ENCODE data around the gene DAAM1. TPM values are rescaled to one million over a fixed set of nuclear protein-coding genes. Genes with fewer than 3 reads are reported as not detected.

The DAAM1 gene
- total and polyA plus RNA-seq, 9 donors: 25.2 to 46.7 (median 37.5) TPM

- WGBS (ENCODE audit: insufficient coverage): no CpG with 5 or more reads among the region's 1 CpG
These were observed 118.3 kb downstream of the DAAM1 start for GRCh38 chr14:59306775-59307174.

GRCh38 chr14:59308086-59308485 is 119.6 kb downstream of the DAAM1 start:
- H3K4me1 ChIP-seq (ENCODE audit: control insufficient read depth, insufficient read depth, low read length): peaks cover 8% of the 10 kb centered on the region
- no peak overlapping the region for H3K27ac ChIP-seq (ENCODE audit: low read length)

More at GRCh38 chr14:59306775-59307174, 118.3 kb downstream of the DAAM1 start:
- no peak for DNase-seq
- H3K4me1 ChIP-seq (ENCODE audit: control insufficient read depth, insufficient read depth, low read length): peaks cover 6% of the 10 kb centered on the region
- no peaks in the 10 kb centered on the region for H3K27me3 ChIP-seq (ENCODE audit: control insufficient read depth, insufficient read depth, low read length)
- H3K9me3 ChIP-seq (replicated peaks; ENCODE audit: control insufficient read depth, low read depth, low read length): no peaks in the 10 kb centered on the region
- no peaks in the 10 kb centered on the region for H3K36me3 ChIP-seq (ENCODE audit: control insufficient read depth, insufficient read depth, low read length)
- H3K4me3 ChIP-seq (ENCODE audit: low read length): no peak overlapping the region
- H3K27ac ChIP-seq (ENCODE audit: low read length): no peak overlapping the region

GRCh38 chr14:59308673-59309072 is 120.2 kb downstream of the DAAM1 start:
- no peak overlapping the region for H3K27ac ChIP-seq (ENCODE audit: low read length)
- no peak overlapping the region for H3K4me3 ChIP-seq (ENCODE audit: low read length)

More at GRCh38 chr14:59308086-59308485, 119.6 kb downstream of the DAAM1 start:
- no peak for DNase-seq
- Histone ChIP-seq H3K36me3 (ENCODE audit: control insufficient read depth, insufficient read depth, low read length) (no peaks in the 10 kb centered on the region), H3K27me3 (ENCODE audit: control insufficient read depth, insufficient read depth, low read length) (no peaks in the 10 kb centered on the region), H3K4me3 (ENCODE audit: low read length) (no peak overlapping the region), H3K9me3 (replicated peaks; ENCODE audit: control insufficient read depth, low read depth, low read length) (no peaks in the 10 kb centered on the region)

GRCh38 chr14:59309291-59309900 is 120.9 kb downstream of the DAAM1 start:
- no peak for DNase-seq
- H3K36me3 ChIP-seq (ENCODE audit: control insufficient read depth, insufficient read depth, low read length): no peaks in the 10 kb centered on the region
- H3K4me1 ChIP-seq (ENCODE audit: control insufficient read depth, insufficient read depth, low read length): peaks cover 8% of the 10 kb centered on the region
- no peaks in the 10 kb centered on the region for H3K9me3 ChIP-seq (replicated peaks; ENCODE audit: control insufficient read depth, low read depth, low read length)
- no peak overlapping the region for H3K4me3 ChIP-seq (ENCODE audit: low read length)
- H3K27ac ChIP-seq (ENCODE audit: low read length): no peak overlapping the region
- 72% methylated on average over 4 of the region's 7 CpGs for WGBS (ENCODE audit: insufficient coverage)
- H3K27me3 ChIP-seq (ENCODE audit: control insufficient read depth, insufficient read depth, low read length): no peaks in the 10 kb centered on the region

More at GRCh38 chr14:59308673-59309072, 120.2 kb downstream of the DAAM1 start:
- 57% methylated on average over 1 of the region's 1 CpG for WGBS (ENCODE audit: insufficient coverage)
- peaks cover 8% of the 10 kb centered on the region for H3K4me1 ChIP-seq (ENCODE audit: control insufficient read depth, insufficient read depth, low read length)
- no peaks in the 10 kb centered on the region for H3K36me3 ChIP-seq (ENCODE audit: control insufficient read depth, insufficient read depth, low read length)
- no peaks in the 10 kb centered on the region for H3K9me3 ChIP-seq (replicated peaks; ENCODE audit: control insufficient read depth, low read depth, low read length)
- H3K27me3 ChIP-seq (ENCODE audit: control insufficient read depth, insufficient read depth, low read length): no peaks in the 10 kb centered on the region
- no peak for DNase-seq

GRCh38 chr14:59310633-59311032 is 122.2 kb downstream of the DAAM1 start:
- Histone ChIP-seq H3K4me1 (ENCODE audit: control insufficient read depth, insufficient read depth, low read length) (peaks cover 6% of the 10 kb centered on the region), H3K27me3 (ENCODE audit: control insufficient read depth, insufficient read depth, low read length) (no peaks in the 10 kb centered on the region), H3K36me3 (ENCODE audit: control insufficient read depth, insufficient read depth, low read length) (no peaks in the 10 kb centered on the region), H3K9me3 (replicated peaks; ENCODE audit: control insufficient read depth, low read depth, low read length) (no peaks in the 10 kb centered on the region), H3K27ac (ENCODE audit: low read length) (no peak overlapping the region), H3K4me3 (ENCODE audit: low read length) (no peak overlapping the region)
- WGBS (ENCODE audit: insufficient coverage): no CpG with 5 or more reads among the region's 3 CpGs
- no peak for DNase-seq

- H3K4me1 ChIP-seq (ENCODE audit: control insufficient read depth, insufficient read depth, low read length): peaks cover 6% of the 10 kb centered on the region
- no peak overlapping the region for H3K4me3 ChIP-seq (ENCODE audit: low read length)
- H3K36me3 ChIP-seq (ENCODE audit: control insufficient read depth, insufficient read depth, low read length): no peaks in the 10 kb centered on the region
- H3K9me3 ChIP-seq (replicated peaks; ENCODE audit: control insufficient read depth, low read depth, low read length): no peaks in the 10 kb centered on the region
- WGBS (ENCODE audit: insufficient coverage): no CpG with 5 or more reads among the region's 3 CpGs
- no peak overlapping the region for H3K27ac ChIP-seq (ENCODE audit: low read length)
- no peak for DNase-seq
- H3K27me3 ChIP-seq (ENCODE audit: control insufficient read depth, insufficient read depth, low read length): no peaks in the 10 kb centered on the region
These were observed 123.3 kb downstream of the DAAM1 start for GRCh38 chr14:59311723-59312122.

GRCh38 chr14:59313144-59313651 is 124.7 kb downstream of the DAAM1 start:
- Histone ChIP-seq H3K27ac (ENCODE audit: low read length) (peak overlapping the region; percentile 39), H3K4me3 (ENCODE audit: low read length) (no peak overlapping the region), H3K36me3 (ENCODE audit: control insufficient read depth, insufficient read depth, low read length) (no peaks in the 10 kb centered on the region), H3K27me3 (ENCODE audit: control insufficient read depth, insufficient read depth, low read length) (no peaks in the 10 kb centered on the region), H3K4me1 (ENCODE audit: control insufficient read depth, insufficient read depth, low read length) (peaks cover 13% of the 10 kb centered on the region), H3K9me3 (replicated peaks; ENCODE audit: control insufficient read depth, low read depth, low read length) (no peaks in the 10 kb centered on the region)
- no CpG with 5 or more reads among the region's 3 CpGs for WGBS (ENCODE audit: insufficient coverage)
- DNase-seq: peak; percentile 71

GRCh38 chr14:59313658-59314608 is 125.5 kb downstream of the DAAM1 start:
- H3K36me3 ChIP-seq (ENCODE audit: control insufficient read depth, insufficient read depth, low read length): no peaks in the 10 kb centered on the region
- no peak for DNase-seq
- no peak overlapping the region for H3K4me3 ChIP-seq (ENCODE audit: low read length)
- H3K27me3 ChIP-seq (ENCODE audit: control insufficient read depth, insufficient read depth, low read length): no peaks in the 10 kb centered on the region
- WGBS (ENCODE audit: insufficient coverage): 100% methylated on average over 1 of the region's 3 CpGs
- no peaks in the 10 kb centered on the region for H3K9me3 ChIP-seq (replicated peaks; ENCODE audit: control insufficient read depth, low read depth, low read length)
- H3K27ac ChIP-seq (ENCODE audit: low read length): peak overlapping the region; percentile 39
- H3K4me1 ChIP-seq (ENCODE audit: control insufficient read depth, insufficient read depth, low read length): peaks cover 10% of the 10 kb centered on the region

- no CpG with 5 or more reads among the region's 5 CpGs for WGBS (ENCODE audit: insufficient coverage)
- no peak for DNase-seq
- Histone ChIP-seq H3K9me3 (replicated peaks; ENCODE audit: control insufficient read depth, low read depth, low read length) (no peaks in the 10 kb centered on the region), H3K4me1 (ENCODE audit: control insufficient read depth, insufficient read depth, low read length) (peaks cover 15% of the 10 kb centered on the region), H3K27me3 (ENCODE audit: control insufficient read depth, insufficient read depth, low read length) (no peaks in the 10 kb centered on the region), H3K4me3 (ENCODE audit: low read length) (no peak overlapping the region), H3K36me3 (ENCODE audit: control insufficient read depth, insufficient read depth, low read length) (no peaks in the 10 kb centered on the region), H3K27ac (ENCODE audit: low read length) (no peak overlapping the region)
These were observed 126.6 kb downstream of the DAAM1 start for GRCh38 chr14:59314953-59315599.

All from muscle of leg (tissue), 11 donors.